ENCODE results near the gene MGAT4A. TPM values are rescaled to one million over a fixed set of nuclear protein-coding genes. Genes with fewer than 3 reads are reported as not detected.
"Not testable (repeated sequence)": the region's sequence is repeated elsewhere in the genome, so short reads cannot be mapped to it uniquely, and the experiment has no call there.

MGAT4A gene
- polyA plus RNA-seq, 3 donors = 31.8 to 33.7 (median 33.0) TPM

DNA sequence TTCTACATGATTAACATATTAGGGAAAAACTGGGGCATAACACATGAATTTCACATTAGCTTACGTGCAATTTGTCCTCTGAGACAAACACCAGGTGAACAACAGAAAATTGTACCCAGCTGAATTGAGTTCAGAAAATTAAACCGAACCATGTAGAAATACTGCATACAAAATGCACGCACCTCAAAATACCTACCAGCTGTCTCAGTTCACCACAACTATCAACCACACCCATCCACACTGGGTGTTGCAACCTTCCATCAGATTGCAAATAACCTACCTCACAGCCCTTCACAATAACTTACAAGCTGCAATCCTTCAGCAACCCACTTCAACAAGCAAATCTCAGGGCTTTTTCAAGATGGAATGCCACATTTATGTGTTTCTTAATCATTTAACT is 66.6 kb downstream of the MGAT4A start:
- no peak for DNase-seq (ENCODE audit: low read depth in 3 of 3, low spot score in 2 of 3)

DNA sequence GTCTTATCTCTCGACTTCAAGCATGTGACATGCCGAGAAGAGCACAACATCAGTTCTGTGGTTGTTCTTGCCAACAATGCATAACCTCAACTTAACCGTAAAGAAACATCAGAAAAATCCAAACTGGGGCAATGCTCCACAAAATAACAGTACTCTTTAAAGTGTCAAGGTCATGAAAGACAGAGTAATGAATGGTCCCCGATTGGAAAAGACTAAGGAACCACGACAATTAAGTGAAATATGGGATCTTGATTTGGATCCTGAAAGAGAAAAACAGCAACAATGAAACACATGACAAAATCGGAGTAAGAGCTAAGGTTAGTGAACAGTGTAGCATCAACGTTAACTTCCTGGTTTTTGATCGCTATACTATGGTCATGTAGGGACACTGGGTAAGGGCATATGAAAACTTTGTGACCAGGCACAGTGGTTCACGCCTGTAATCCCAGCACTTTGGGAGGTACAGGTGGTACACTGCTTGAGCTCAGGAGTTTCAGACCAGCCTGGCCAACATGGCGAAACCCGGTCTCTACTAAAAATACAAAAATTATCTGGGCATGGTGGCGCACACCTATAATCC is 67.3 kb downstream of the MGAT4A start:
- no peak for DNase-seq (ENCODE audit: low read depth in 3 of 3, low spot score in 2 of 3)

- DNase-seq (ENCODE audit: low read depth in 3 of 3, low spot score in 2 of 3) = not testable (repeated sequence)
Measured at GRCh38 chr2:98659491-98659840, 71.5 kb downstream of the MGAT4A start.

DNA sequence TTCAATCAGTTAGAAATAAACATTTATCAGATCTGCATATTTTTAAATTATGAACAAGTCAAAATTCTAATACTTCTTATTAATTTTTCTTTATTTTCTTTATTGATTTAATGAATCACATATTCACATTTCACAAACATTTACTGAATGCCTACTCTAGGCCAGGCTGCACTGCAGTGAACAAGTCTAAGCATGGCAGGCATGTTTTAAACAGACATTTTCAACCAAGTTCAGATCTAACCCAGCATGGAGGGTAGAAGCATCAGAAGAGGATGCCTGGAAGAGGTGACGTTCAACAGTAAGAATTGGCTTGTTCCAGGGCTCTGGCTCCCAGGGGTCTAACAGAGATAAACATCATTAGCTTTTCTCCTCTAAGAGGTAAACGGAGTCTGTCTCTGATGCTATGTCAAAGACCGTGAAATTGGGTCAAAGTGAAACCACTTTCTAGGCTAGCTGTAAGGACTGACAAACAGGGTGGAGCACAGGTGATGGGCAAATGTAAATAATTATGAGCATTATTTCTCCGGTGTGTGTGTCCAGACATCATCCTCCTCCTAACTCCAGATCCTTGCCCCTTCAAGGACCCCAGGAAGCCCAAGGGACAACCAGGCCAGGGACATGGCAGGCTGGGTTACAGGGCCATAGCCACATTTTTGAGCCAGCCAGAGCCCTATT is 72.0 kb downstream of the MGAT4A start:
- DNase-seq (ENCODE audit: low read depth in 3 of 3, low spot score in 2 of 3) = no peak

- no peak for DNase-seq (ENCODE audit: low read depth in 3 of 3, low spot score in 2 of 3)
Measured at GRCh38 chr2:98656800-98657199, 74.1 kb downstream of the MGAT4A start.

DNA sequence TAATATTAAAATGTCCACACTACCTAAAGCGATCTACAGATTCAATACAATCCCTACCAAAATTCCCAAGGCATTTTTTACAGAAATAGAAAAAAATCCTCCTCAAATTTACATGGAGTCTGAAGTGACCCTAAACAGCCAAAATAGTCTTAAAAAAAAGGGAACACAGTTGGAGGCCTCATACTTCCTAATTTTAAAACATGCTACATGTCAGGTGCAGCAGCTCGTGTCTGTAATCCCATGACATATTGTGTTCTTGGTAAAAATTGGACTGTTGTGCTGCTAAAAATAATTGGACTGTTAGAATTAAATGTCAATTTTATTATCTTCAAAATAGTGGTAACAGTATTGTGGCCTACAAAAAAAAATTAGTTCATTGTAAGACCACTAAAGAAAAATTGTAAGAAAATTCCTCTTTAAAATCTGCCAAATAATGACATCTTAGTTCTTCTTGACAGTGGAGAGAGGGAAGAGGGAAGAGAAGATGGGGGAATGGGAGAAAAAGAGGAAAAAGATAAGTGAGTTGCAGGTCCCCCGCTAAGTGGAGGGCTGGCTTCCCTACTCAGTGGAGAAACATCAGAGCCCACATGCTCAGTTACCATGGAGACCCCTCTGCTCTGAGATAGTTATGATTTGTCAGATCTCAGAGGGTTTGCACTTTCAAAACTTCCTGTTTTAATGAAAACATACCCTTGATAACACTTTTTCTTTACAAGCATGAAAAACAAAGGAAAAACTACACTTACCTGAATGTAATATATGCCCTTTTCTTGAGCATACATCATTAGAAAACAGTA is 76.0 kb downstream of the MGAT4A start:
- no peak for DNase-seq (ENCODE audit: low read depth in 3 of 3, low spot score in 2 of 3)

- DNase-seq (ENCODE audit: low read depth in 3 of 3, low spot score in 2 of 3) = no peak
Measured at GRCh38 chr2:98650998-98651397, 79.9 kb downstream of the MGAT4A start.

- no peak for DNase-seq (ENCODE audit: low read depth in 3 of 3, low spot score in 2 of 3)
Measured at GRCh38 chr2:98649992-98650375, 80.9 kb downstream of the MGAT4A start.

GRCh38 chr2:98649135-98649991 is 81.6 kb downstream of the MGAT4A start:
- peak; percentile 58 to 80 (median 72) for DNase-seq (ENCODE audit: low read depth in 3 of 3, low spot score in 2 of 3)

- no peak for DNase-seq (ENCODE audit: low read depth in 3 of 3, low spot score in 2 of 3)
Measured at GRCh38 chr2:98648451-98648850, 82.5 kb downstream of the MGAT4A start.

DNA sequence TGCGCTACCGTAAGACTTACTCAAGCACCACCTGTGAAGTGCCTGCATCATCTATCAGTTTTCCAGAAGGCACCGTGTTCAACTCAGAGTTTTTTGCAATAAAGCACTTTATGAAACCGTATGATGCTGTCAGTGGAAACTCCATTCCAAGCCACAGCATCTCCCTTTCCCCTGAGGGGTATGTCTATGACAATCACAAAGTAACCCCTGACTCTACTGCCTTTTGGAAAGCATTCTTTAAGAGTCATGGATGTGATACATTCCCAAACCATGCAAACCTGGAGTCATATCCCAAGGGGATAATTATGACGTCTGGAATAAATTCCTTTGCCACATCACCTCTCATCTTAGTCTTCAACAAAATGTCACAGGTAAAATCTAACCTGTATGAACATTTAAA is 83.3 kb downstream of the MGAT4A start:
- DNase-seq (ENCODE audit: low read depth in 3 of 3, low spot score in 2 of 3) = no peak

- DNase-seq (ENCODE audit: low read depth in 3 of 3, low spot score in 2 of 3) = no peak
Measured at GRCh38 chr2:98643496-98644100, 87.3 kb downstream of the MGAT4A start.

DNA sequence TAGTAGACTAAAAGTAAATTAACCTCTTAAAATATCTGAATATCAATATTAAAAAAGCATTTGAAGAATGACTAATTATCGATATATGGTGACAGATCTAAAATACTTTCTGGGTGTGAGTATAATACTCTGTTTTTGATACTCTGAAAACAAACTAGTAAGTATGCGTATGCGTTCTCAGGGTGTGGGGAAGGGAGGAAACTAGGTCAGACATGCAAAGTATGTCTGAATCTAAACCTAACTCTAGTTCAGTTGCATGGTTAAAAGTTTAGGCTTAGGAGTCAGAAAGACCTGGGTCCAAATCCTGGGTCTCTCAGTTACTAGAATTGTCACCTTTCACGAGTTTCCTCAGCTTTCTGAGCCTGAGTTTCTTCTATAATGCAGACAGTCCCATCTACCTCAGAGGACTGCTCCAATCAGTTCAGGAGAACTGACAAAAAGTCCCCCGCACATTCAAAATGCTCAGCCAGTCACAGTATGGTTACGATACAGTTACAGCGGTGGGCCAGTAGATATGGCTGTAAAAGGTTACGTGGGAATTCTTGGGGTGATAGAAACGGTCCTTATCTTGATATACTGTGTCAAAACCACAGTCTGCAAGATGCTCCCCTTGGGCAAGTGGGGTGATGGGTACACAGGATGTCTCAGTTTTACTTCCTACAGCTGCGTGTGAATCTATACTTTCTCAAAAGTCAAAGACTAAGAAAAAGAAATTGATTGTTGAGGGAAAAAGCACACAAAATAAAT is 93.4 kb downstream of the MGAT4A start:
- no peak for DNase-seq (ENCODE audit: low read depth in 3 of 3, low spot score in 2 of 3)

GRCh38 chr2:98634406-98635092 is 96.4 kb downstream of the MGAT4A start:
- DNase-seq (ENCODE audit: low read depth in 3 of 3, low spot score in 2 of 3) = no peak

GRCh38 chr2:98632351-98632750 is 98.6 kb downstream of the MGAT4A start:
- DNase-seq (ENCODE audit: low read depth in 3 of 3, low spot score in 2 of 3) = no peak

DNA sequence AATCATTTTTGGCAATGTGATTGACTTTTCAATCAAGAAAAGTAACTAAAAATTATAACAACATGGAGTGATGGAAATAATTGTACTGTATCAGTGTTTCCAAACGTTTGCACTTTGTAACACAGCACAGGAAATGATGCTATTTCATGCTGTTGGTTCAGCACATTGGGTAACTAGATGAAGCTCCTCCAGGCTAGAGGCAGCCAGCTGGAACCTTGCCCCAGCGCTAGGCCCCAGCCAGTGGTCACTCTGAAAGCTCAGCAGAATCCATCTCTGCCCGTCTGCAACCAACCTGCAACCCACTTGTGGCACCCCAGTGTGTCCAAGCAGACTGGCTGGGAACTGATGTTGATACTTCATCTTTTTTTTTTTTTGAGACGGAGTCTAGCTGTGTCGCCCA is 107.3 kb downstream of the MGAT4A start:
- DNase-seq (ENCODE audit: low read depth in 3 of 3, low spot score in 2 of 3) = no peak

DNA sequence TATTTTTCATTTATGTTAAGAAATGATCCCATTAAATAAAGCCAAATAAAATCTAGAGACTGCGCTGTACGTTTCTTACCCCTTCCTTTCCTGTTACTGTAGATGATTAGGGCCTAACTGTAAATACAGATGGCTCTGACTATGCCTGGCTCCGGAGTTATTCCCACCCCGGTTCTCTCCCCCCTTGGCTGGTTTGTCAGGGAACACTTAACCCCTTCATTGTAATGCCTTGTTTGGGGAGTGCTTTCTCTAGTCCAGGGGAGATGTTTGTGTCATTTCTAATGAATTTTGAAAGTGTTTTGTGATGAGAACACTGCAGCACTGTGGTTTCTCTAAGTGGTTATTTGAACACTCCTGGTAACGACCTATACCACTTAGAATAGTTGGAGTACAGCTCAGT is 113.8 kb downstream of the MGAT4A start:
- no peak for DNase-seq (ENCODE audit: low read depth in 3 of 3, low spot score in 2 of 3)

- DNase-seq (ENCODE audit: low read depth in 3 of 3, low spot score in 2 of 3) = no peak
Measured at GRCh38 chr2:98615481-98615880, 115.5 kb downstream of the MGAT4A start.

GRCh38 chr2:98614024-98614739 is 116.8 kb downstream of the MGAT4A start:
- DNase-seq (ENCODE audit: low read depth in 3 of 3, low spot score in 2 of 3) = no peak
